SK-N-SH (cell line): Measurements from ENCODE around the gene NRIP2. TPM values are rescaled to one million over a fixed set of nuclear protein-coding genes. Genes with fewer than 3 reads are reported as not detected.

Experiments used
- CTCF ChIA-PET: fragments of 300-600, 350-600 bp; formaldehyde crosslinking; extraction: SDS; loops from one replicate; lab custom pipeline; 2021; lab: Yijun Ruan, JAX
- POLR2A ChIA-PET: fragments of 350-600 bp; sonication (Branson Sonifier 250); formaldehyde crosslinking; extraction: SDS; loops from one replicate; lab custom pipeline; 2020; ENCODE audit warnings: antibody characterized with exemption, inconsistent platforms; lab: Yijun Ruan, JAX
- DNase-seq: peaks from one replicate; pipeline ENCODE4 v3.0.0; 2012
- H2AFZ ChIP-seq: fragments of 200-600 bp; sonication (generic); 2 replicates; pipeline ENCODE4 v1.8.1; 2016; ENCODE audit warnings: antibody characterized with exemption, mild to moderate bottlenecking, low read depth
- H3F3A ChIP-seq: fragments of 200-600 bp; sonication (generic); replicated peaks from 2 replicates; pipeline ENCODE3; 2016; ENCODE audit warnings: antibody characterized with exemption, mild to moderate bottlenecking; ENCODE audit not compliant: insufficient read depth
- H3K27ac ChIP-seq, 2 experiments: fragments of 200-500 bp in 1 of 2; fragments of 200-600 bp in 1 of 2; sonication (Bioruptor generic) in 1 of 2; sonication (generic), shearing (Covaris generic) in 1 of 2; 2 replicates each; pipeline versions ENCODE4 v1.5.1 to v1.6.1; 2014 to 2016; ENCODE audit warnings: low read depth in 2 of 2, inconsistent platforms in 1 of 2, low read length in 1 of 2, mild to moderate bottlenecking in 1 of 2, mixed read lengths in 1 of 2
- H3K27me3 ChIP-seq: fragments of 200-600 bp; sonication (generic), shearing (Covaris generic); 2 replicates; pipeline ENCODE4 v1.6.1; 2016; ENCODE audit warnings: mixed run types; ENCODE audit not compliant: insufficient read depth
- H3K36me3 ChIP-seq, 2 experiments: fragments of 200-500 bp in 1 of 2; fragments of 200-600 bp in 1 of 2; sonication (Bioruptor generic) in 1 of 2; sonication (generic) in 1 of 2; replicated peaks in 1 of 2; 2 replicates each; pipeline versions ENCODE3 to v1.5.1; 2014 to 2016; ENCODE audit warnings: low read length in 1 of 2, mild to moderate bottlenecking in 1 of 2; ENCODE audit not compliant: insufficient read depth in 2 of 2, control insufficient read depth in 1 of 2
- H3K4me1 ChIP-seq, 2 experiments: fragments of 200-500 bp in 1 of 2; fragments of 200-600 bp in 1 of 2; sonication (Bioruptor generic) in 1 of 2; sonication (generic), shearing (Covaris generic) in 1 of 2; 2 replicates each; pipeline versions ENCODE4 v1.5.1 to v1.6.1; 2014 to 2016; ENCODE audit warnings: low read depth in 1 of 2, low read length in 1 of 2, mixed run types in 1 of 2; ENCODE audit not compliant: insufficient read depth in 2 of 2, control insufficient read depth in 1 of 2
- H3K4me2 ChIP-seq: fragments of 200-600 bp; sonication (generic), shearing (Covaris generic); 2 replicates; pipeline ENCODE4 v1.6.1; 2017; ENCODE audit warnings: mixed run types
- H3K4me3 ChIP-seq, 2 experiments: fragments of 200-500 bp in 1 of 2; fragments of 200-600 bp in 1 of 2; sonication (Bioruptor generic) in 1 of 2; sonication (generic), shearing (Covaris generic) in 1 of 2; 2 replicates each; pipeline versions ENCODE4 v1.5.1 to v1.8.1; 2014 to 2016; ENCODE audit warnings: low read depth in 2 of 2, inconsistent platforms in 1 of 2, low read length in 1 of 2, mild to moderate bottlenecking in 1 of 2, mixed read lengths in 1 of 2, moderate library complexity in 1 of 2
- H3K79me2 ChIP-seq: fragments of 200-600 bp; sonication (generic); 2 replicates; pipeline ENCODE4 v1.8.1; 2017; ENCODE audit warnings: mild to moderate bottlenecking; ENCODE audit not compliant: insufficient read depth
- H3K9ac ChIP-seq: fragments of 200-600 bp; sonication (generic); 2 replicates; pipeline ENCODE4 v1.6.1; 2017; ENCODE audit warnings: mixed run types
- H3K9me2 ChIP-seq: fragments of 200-600 bp; sonication (generic); 2 replicates; pipeline ENCODE4 v1.6.1; 2017; ENCODE audit warnings: mixed run types
- H3K9me3 ChIP-seq: fragments of 200-600 bp; sonication (generic); 2 replicates; pipeline ENCODE4 v1.6.1; 2017; ENCODE audit warnings: mixed run types, mild to moderate bottlenecking, moderate library complexity
- H4K20me1 ChIP-seq: fragments of 200-600 bp; sonication (generic); 2 replicates; pipeline ENCODE4 v1.6.1; 2017; ENCODE audit warnings: mild to moderate bottlenecking, mixed run types; ENCODE audit not compliant: insufficient read depth
- CHD2 ChIP-seq: fragments of 150-350 bp; IDR thresholded peaks from 2 replicates; pipeline ENCODE4 v1.6.1; 2018; ENCODE audit warnings: low read length; ENCODE audit not compliant: partially characterized antibody
- FOXJ3 ChIP-seq: sonication (generic); formaldehyde crosslinking; IDR thresholded peaks from 2 replicates; pipeline ENCODE4 v1.5.1; 2020; ENCODE audit warnings: mild to moderate bottlenecking, missing genetic modification reagents
- FOXM1 ChIP-seq: IDR thresholded peaks from 2 replicates; pipeline ENCODE4 v1.4.0; 2012; ENCODE audit warnings: low read depth, mild to moderate bottlenecking
- GABPA ChIP-seq: IDR thresholded peaks from 2 replicates; pipeline ENCODE4 v1.4.0; 2012; ENCODE audit warnings: low read depth, mild to moderate bottlenecking
- POLR2AphosphoS5 ChIP-seq: IDR thresholded peaks from 2 replicates; pipeline ENCODE4 v1.6.1; 2012; ENCODE audit warnings: low read depth, low read length
- TEAD4 ChIP-seq: IDR thresholded peaks from 2 replicates; pipeline ENCODE4 v1.4.0; 2012; ENCODE audit warnings: mild to moderate bottlenecking, borderline replicate concordance; ENCODE audit not compliant: insufficient read depth
- USF1 ChIP-seq: IDR thresholded peaks from 2 replicates; pipeline ENCODE4 v1.4.0; 2012; ENCODE audit warnings: low read depth, borderline replicate concordance
- USF2 ChIP-seq: fragments of 150-350 bp; IDR thresholded peaks from 2 replicates; pipeline ENCODE4 v1.6.1; 2017; ENCODE audit warnings: antibody characterized with exemption, low read length, low read depth, borderline replicate concordance
- WGBS: methylation state at CpG from one replicate; pipeline ENCODE4 v1.1.6; 2017; ENCODE audit warnings: low lambda C conversion rate; 5-methylcytosine and 5-hydroxymethylcytosine counted together
- polyA plus RNA-seq, 3 experiments: library from polyadenylated mRNA; depleted of rRNA; stranded (reverse); fragments of >200 nt; gene quantifications; 2 replicates each; pipeline ENCODE4 v1.2.3, GENCODE V29; 2012

NRIP2 gene
- polyA plus RNA-seq, 1 of the 3 experiments (the other 2 are of a cell fraction), result not detected

GRCh38 chr12:2793561-2793960 lies 41.3 kb downstream of the NRIP2 start:
- Histone ChIP-seq H3K9me3 (no peaks in the 10 kb centered on the region), H3K4me3 (no peak overlapping the region), H3K79me2 (peaks cover 24% of the 10 kb centered on the region), H3K9ac (no peak overlapping the region), H3K27ac (no peak overlapping the region), H3K9me2 (no peaks in the 10 kb centered on the region), H3F3A (no peaks in the 10 kb centered on the region), H3K4me1 (peaks cover 0 to 23% of the 10 kb centered on the region in 2 experiments; a peak in 3 of 4 replicates), H3K36me3 (peaks cover 4 to 22% of the 10 kb centered on the region in 2 experiments), H2AFZ (no peak overlapping the region), H3K4me2 (no peak overlapping the region), H3K27me3 (no peaks in the 10 kb centered on the region), H4K20me1 (0 out of 2 replicates have a peak, but pooled peaks cover 5% of the 10 kb centered on the region)
- ChIA-PET POLR2A (no interaction called here), CTCF (interaction anchor here (1.1 to 6.7 kb wide), 3 partner anchors 9 to 110 kb away, joined by 3 to 54 read pairs (median 3); no protein-coding TSS in a partner anchor)
- 97% methylated on average over 21 of the region's 21 CpGs for WGBS
- DNase-seq, result no peak
- TF ChIP-seq GABPA (no peak), CHD2 (no peak), POLR2AphosphoS5 (no peak)

DNA sequence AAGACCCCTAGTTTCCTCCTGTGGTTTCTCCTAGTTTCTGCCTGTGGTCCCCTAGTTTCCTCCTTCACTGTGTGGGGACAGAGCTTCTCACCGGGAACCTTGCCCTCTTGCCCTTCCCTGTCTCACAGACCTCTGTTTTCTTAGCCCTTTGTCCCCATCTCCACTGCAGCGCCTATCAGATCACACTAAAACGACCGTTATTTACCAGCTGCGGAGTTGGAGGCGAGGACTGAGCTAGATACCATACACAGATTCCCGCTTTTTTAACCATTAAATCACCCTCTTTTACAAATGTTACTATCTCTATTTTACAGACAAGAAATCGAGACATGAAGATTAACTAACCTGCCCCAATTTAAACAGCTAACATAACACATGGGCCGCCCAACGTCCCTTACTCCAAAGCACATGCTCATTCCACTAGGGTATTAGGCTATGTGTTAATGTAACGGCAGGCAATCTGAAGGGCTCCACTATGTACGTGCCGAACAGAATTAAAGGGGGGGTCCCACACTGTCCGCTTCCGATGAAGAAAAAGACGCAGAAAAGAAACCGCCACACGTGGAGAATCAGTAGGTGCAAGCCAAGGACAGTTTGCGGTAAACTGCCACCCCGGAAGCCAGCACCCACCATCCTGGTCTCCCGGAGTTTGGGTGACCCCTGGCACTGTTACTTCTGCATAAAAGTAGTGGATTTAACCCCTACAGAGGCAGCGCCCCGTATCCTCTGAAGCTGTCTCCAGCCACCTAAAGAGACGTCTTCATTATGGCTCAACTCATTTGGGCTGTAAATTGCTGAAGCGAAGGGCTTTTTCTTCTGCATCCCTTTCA lies 41.9 kb downstream of the NRIP2 start:
- 93% methylated on average over 25 of the region's 25 CpGs for WGBS

DNA sequence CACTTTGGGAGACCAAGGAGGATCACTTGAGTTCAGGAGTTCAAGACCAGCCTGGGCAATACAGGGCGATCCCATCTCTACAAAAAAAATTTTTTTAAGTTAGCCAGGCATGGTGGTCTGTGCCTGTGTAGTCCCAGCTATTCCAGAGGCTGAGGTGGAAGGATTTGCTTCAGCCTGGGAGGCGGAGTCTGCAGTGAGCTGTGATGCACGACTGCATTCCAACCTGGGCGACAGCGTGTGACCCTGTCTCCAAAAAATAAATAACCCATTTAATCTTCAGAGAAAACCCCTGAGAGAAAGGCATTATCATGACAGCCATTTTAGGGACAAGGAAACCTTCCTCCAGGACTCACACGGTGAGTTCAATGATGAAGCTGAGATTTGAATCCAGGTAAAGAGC lies 43.7 kb downstream of the NRIP2 start:
- CTCF ChIA-PET, result interaction anchor here (1.0 to 1.6 kb wide), 4 partner anchors 10 to 53 kb away, joined by 3 to 5 read pairs (median 4); no protein-coding TSS in a partner anchor
- POLR2A ChIA-PET, result no interaction called here

More for the DNA sequence above, 41.9 kb downstream of the NRIP2 start:
- TF ChIP-seq FOXJ3 (CRISPR knock-in tag), result no peak
- TF ChIP-seq USF2, result no peak
- TF ChIP-seq, all 33 proteins: peak for 0
- Histone ChIP-seq H4K20me1 (0 out of 2 replicates have a peak, but pooled peaks cover 5% of the 10 kb centered on the region), H3K4me1 (peaks cover 0 to 23% of the 10 kb centered on the region in 2 experiments; a peak in 3 of 4 replicates), H3F3A (no peaks in the 10 kb centered on the region), H3K79me2 (peaks cover 23% of the 10 kb centered on the region), H3K9me3 (no peaks in the 10 kb centered on the region), H3K4me3 (no peak overlapping the region), H3K4me2 (no peak overlapping the region), H3K9ac (no peak overlapping the region), H3K27ac (no peak overlapping the region), H3K27me3 (no peaks in the 10 kb centered on the region), H3K36me3 (peaks cover 4 to 15% of the 10 kb centered on the region in 2 experiments), H2AFZ (no peak overlapping the region), H3K9me2 (no peaks in the 10 kb centered on the region)
- no peak for DNase-seq
- POLR2A ChIA-PET, result no interaction called here
- CTCF ChIA-PET, result interaction anchor here (0.8 to 6.7 kb wide), 3 partner anchors 8 to 109 kb away, joined by 3 to 54 read pairs (median 4); no protein-coding TSS in a partner anchor

More for the DNA sequence above, 43.7 kb downstream of the NRIP2 start:
- no peak for DNase-seq
- H3K4me2 ChIP-seq, result no peak overlapping the region
- no peak overlapping the region for H2AFZ ChIP-seq
- H4K20me1 ChIP-seq, result no peaks in the 10 kb centered on the region
- TF ChIP-seq TEAD4 (no peak), USF1 (no peak), FOXM1 (no peak), FOXJ3 (CRISPR knock-in tag) (no peak)
- TF ChIP-seq, all 33 proteins: peak for 0
- no peaks in the 10 kb centered on the region for H3F3A ChIP-seq
- H3K27ac ChIP-seq, result no peak overlapping the region
- peaks cover 5% of the 10 kb centered on the region; the same call in 1 of the 2 replicates for H3K79me2 ChIP-seq
- WGBS, result 76% methylated on average over 6 of the region's 6 CpGs
- H3K9me3 ChIP-seq, result no peaks in the 10 kb centered on the region
- no peaks in the 10 kb centered on the region for H3K36me3 ChIP-seq
- no peak overlapping the region for H3K4me3 ChIP-seq
- H3K9ac ChIP-seq, result no peak overlapping the region
- no peaks in the 10 kb centered on the region for H3K27me3 ChIP-seq
- H3K9me2 ChIP-seq, result no peaks in the 10 kb centered on the region
- peaks cover 0 to 5% of the 10 kb centered on the region in 2 experiments; a peak in 1 of 4 replicates for H3K4me1 ChIP-seq
